Measurements from ENCODE around the gene GPSM1. TPM values are rescaled to one million over a fixed set of nuclear protein-coding genes. Genes with fewer than 3 reads are reported as not detected.

Gene GPSM1
- total RNA-seq, 2 experiments from 2014 or later = 9.1 to 11.0 TPM

GRCh38 chr9:136393531-136393930 is 66.2 kb downstream of the GPSM1 start:
- H3K27me3 Mint-ChIP-seq = no peaks in the 10 kb centered on the region
- no peak overlapping the region for H3K27ac Mint-ChIP-seq
- H3K36me3 Mint-ChIP-seq = peaks cover 27% of the 10 kb centered on the region
- no peak for DNase-seq
- no peak overlapping the region for H3K4me3 Mint-ChIP-seq
- peaks cover 8% of the 10 kb centered on the region for H3K4me1 Mint-ChIP-seq
- H3K9me3 Mint-ChIP-seq = no peaks in the 10 kb centered on the region

- no peak overlapping the region for H3K4me3 Mint-ChIP-seq
- peaks cover 16% of the 10 kb centered on the region for H3K4me1 Mint-ChIP-seq
These were observed 67.1 kb downstream of the GPSM1 start for GRCh38 chr9:136394312-136395019.

GRCh38 chr9:136395020-136395340 is 67.6 kb downstream of the GPSM1 start:
- DNase-seq = no peak
- H3K9me3 Mint-ChIP-seq = no peaks in the 10 kb centered on the region
- peaks cover 16% of the 10 kb centered on the region for H3K4me1 Mint-ChIP-seq
- H3K27me3 Mint-ChIP-seq = no peaks in the 10 kb centered on the region
- H3K36me3 Mint-ChIP-seq = peaks cover 31% of the 10 kb centered on the region
- H3K4me3 Mint-ChIP-seq = no peak overlapping the region
- no peak overlapping the region for H3K27ac Mint-ChIP-seq

More at GRCh38 chr9:136394312-136395019, 67.1 kb downstream of the GPSM1 start:
- H3K27me3 Mint-ChIP-seq = no peaks in the 10 kb centered on the region
- DNase-seq = no peak
- H3K36me3 Mint-ChIP-seq = peaks cover 35% of the 10 kb centered on the region
- no peak overlapping the region for H3K27ac Mint-ChIP-seq
- no peaks in the 10 kb centered on the region for H3K9me3 Mint-ChIP-seq

- no peak overlapping the region for H3K4me3 Mint-ChIP-seq
- H3K4me1 Mint-ChIP-seq = peaks cover 17% of the 10 kb centered on the region
- peaks cover 30% of the 10 kb centered on the region for H3K36me3 Mint-ChIP-seq
- no peaks in the 10 kb centered on the region for H3K27me3 Mint-ChIP-seq
- H3K9me3 Mint-ChIP-seq = no peaks in the 10 kb centered on the region
- no peak for DNase-seq
- no peak overlapping the region for H3K27ac Mint-ChIP-seq
These were observed 68.2 kb downstream of the GPSM1 start for GRCh38 chr9:136395345-136396218.

GRCh38 chr9:136396219-136396515 is 68.8 kb downstream of the GPSM1 start:
- H3K36me3 Mint-ChIP-seq = peaks cover 33% of the 10 kb centered on the region
- no peaks in the 10 kb centered on the region for H3K27me3 Mint-ChIP-seq
- H3K9me3 Mint-ChIP-seq = no peaks in the 10 kb centered on the region
- H3K27ac Mint-ChIP-seq = no peak overlapping the region
- H3K4me3 Mint-ChIP-seq = no peak overlapping the region
- peaks cover 21% of the 10 kb centered on the region for H3K4me1 Mint-ChIP-seq
- DNase-seq = no peak

- peaks cover 26% of the 10 kb centered on the region for H3K4me1 Mint-ChIP-seq
- H3K9me3 Mint-ChIP-seq = no peaks in the 10 kb centered on the region
- H3K27me3 Mint-ChIP-seq = no peaks in the 10 kb centered on the region
- H3K27ac Mint-ChIP-seq = no peak overlapping the region
- H3K4me3 Mint-ChIP-seq = no peak overlapping the region
- peaks cover 41% of the 10 kb centered on the region for H3K36me3 Mint-ChIP-seq
- no peak for DNase-seq
These were observed 70.3 kb downstream of the GPSM1 start for GRCh38 chr9:136397643-136398042.

- Mint-ChIP-seq H3K27ac (no peak overlapping the region), H3K4me3 (peak overlapping the region; percentile 93)
These were observed 70.9 kb downstream of the GPSM1 start for GRCh38 chr9:136398286-136398685.

GRCh38 chr9:136399176-136400037 is 72.1 kb downstream of the GPSM1 start:
- peak; percentile 55 for DNase-seq
- peaks cover 55% of the 10 kb centered on the region for H3K36me3 Mint-ChIP-seq
- H3K4me1 Mint-ChIP-seq = peaks cover 37% of the 10 kb centered on the region

More at GRCh38 chr9:136398286-136398685, 70.9 kb downstream of the GPSM1 start:
- H3K9me3 Mint-ChIP-seq = no peaks in the 10 kb centered on the region
- H3K36me3 Mint-ChIP-seq = peaks cover 45% of the 10 kb centered on the region
- no peaks in the 10 kb centered on the region for H3K27me3 Mint-ChIP-seq
- no peak for DNase-seq
- peaks cover 27% of the 10 kb centered on the region for H3K4me1 Mint-ChIP-seq

GRCh38 chr9:136400038-136400834 is 72.9 kb downstream of the GPSM1 start, which contains the start of gene SNAPC4:
SNAPC4 (minus strand) TSS chr9:136400170; CDS start chr9:136398428, 1,742 bp downstream.
- Mint-ChIP-seq H3K27me3 (no peaks in the 10 kb centered on the region), H3K27ac (peak within 1 kb of the TSS; percentile 87)

More at GRCh38 chr9:136399176-136400037, 72.1 kb downstream of the GPSM1 start:
- H3K9me3 Mint-ChIP-seq = no peaks in the 10 kb centered on the region
- no peaks in the 10 kb centered on the region for H3K27me3 Mint-ChIP-seq
- H3K27ac Mint-ChIP-seq = peak overlapping the region; percentile 87
- peak overlapping the region; percentile 93 for H3K4me3 Mint-ChIP-seq

GRCh38 chr9:136401173-136401922 is 74.0 kb downstream of the GPSM1 start:
- Mint-ChIP-seq H3K4me1 (peaks cover 51% of the 10 kb centered on the region), H3K4me3 (no peak overlapping the region), H3K9me3 (no peaks in the 10 kb centered on the region), H3K36me3 (peaks cover 56% of the 10 kb centered on the region), H3K27ac (peak overlapping the region; percentile 77), H3K27me3 (no peaks in the 10 kb centered on the region)
- no peak for DNase-seq

More at GRCh38 chr9:136400038-136400834, 72.9 kb downstream of the GPSM1 start, which contains the start of gene SNAPC4:
- Mint-ChIP-seq H3K4me3 (peak within 1 kb of the TSS; percentile 93), H3K36me3 (peaks cover 56% of the 10 kb centered on the region), H3K4me1 (peaks cover 45% of the 10 kb centered on the region), H3K9me3 (no peaks in the 10 kb centered on the region)
- peak; percentile 92 for DNase-seq

- no peak for DNase-seq
- H3K4me1 Mint-ChIP-seq = peaks cover 52% of the 10 kb centered on the region
- H3K4me3 Mint-ChIP-seq = no peak overlapping the region
- H3K27me3 Mint-ChIP-seq = no peaks in the 10 kb centered on the region
- H3K27ac Mint-ChIP-seq = peak overlapping the region; percentile 77
- H3K9me3 Mint-ChIP-seq = no peaks in the 10 kb centered on the region
- peaks cover 60% of the 10 kb centered on the region for H3K36me3 Mint-ChIP-seq
These were observed 74.7 kb downstream of the GPSM1 start for GRCh38 chr9:136402067-136402466.

GRCh38 chr9:136403538-136403914 is 76.2 kb downstream of the GPSM1 start:
- Mint-ChIP-seq H3K36me3 (peaks cover 59% of the 10 kb centered on the region), H3K27me3 (no peaks in the 10 kb centered on the region), H3K4me1 (peaks cover 53% of the 10 kb centered on the region), H3K27ac (peak overlapping the region; percentile 89), H3K9me3 (no peaks in the 10 kb centered on the region), H3K4me3 (peak overlapping the region; percentile 67)
- peak; percentile 87 for DNase-seq

GRCh38 chr9:136403915-136404800 is 76.8 kb downstream of the GPSM1 start:
- peak overlapping the region; percentile 89 for H3K27ac Mint-ChIP-seq
- peaks cover 53% of the 10 kb centered on the region for H3K4me1 Mint-ChIP-seq
- DNase-seq = peak; percentile 71
- H3K36me3 Mint-ChIP-seq = peaks cover 58% of the 10 kb centered on the region
- H3K9me3 Mint-ChIP-seq = no peaks in the 10 kb centered on the region
- H3K4me3 Mint-ChIP-seq = peak overlapping the region; percentile 67
- H3K27me3 Mint-ChIP-seq = no peaks in the 10 kb centered on the region
